Measurements from ENCODE around the gene ZSCAN16.

DNA sequence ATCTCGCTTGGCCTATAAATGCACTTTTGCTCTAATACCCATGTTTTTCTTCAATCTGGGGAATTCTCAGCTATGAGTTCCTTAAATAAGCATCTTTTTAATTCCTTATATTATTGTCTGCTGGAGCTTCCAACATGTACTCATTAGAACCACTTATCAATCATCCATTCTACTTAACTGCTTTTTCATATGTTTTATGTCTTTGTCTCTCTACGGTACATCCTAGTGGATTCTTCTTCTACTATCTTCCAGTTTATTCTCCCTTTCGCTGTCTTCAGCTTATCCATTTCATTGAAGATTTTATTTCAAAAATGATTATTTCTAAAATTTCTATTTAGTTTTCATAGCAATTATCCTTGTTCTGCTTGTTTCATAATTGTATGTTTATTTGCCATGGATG lies 12.4 kb upstream of the ZSCAN16 start:
- TF ChIP-seq CTCF (conservative IDR thresholded peaks at IDR 0.05) = no peak
- no peak for TF ChIP-seq ZFX (IDR thresholded peaks at IDR 0.05)
